Measurements from ENCODE around the gene ZBTB7C. TPM values are rescaled to one million over a fixed set of nuclear protein-coding genes. Genes with fewer than 3 reads are reported as not detected.

The ZBTB7C gene
- total RNA-seq, 1 experiment from 2014 or later = 0.33 TPM

GRCh38 chr18:48238206-48238605 lies 171.0 kb downstream of the ZBTB7C start:
- H3K4ac ChIP-seq (ENCODE audit: low read depth, low read length) = no peak overlapping the region
- no peaks in the 10 kb centered on the region for H3K4me1 ChIP-seq (ENCODE audit: insufficient read depth, low read length)
- Mint-ChIP-seq H3K27me3 (ENCODE audit: low read depth) (peaks cover 6% of the 10 kb centered on the region), H3K27ac (no peak overlapping the region), H3K36me3 (ENCODE audit: insufficient read depth in 1 of 3, low read depth in 3 of 3) (peaks cover 0 to 4% (median 1%) of the 10 kb centered on the region in 3 experiments; a peak in 4 of 7 replicates), H3K4me1 (peaks cover 4% of the 10 kb centered on the region in 2 experiments; a peak in 2 of 4 replicates), H3K9me3 (peaks cover 6 to 10% of the 10 kb centered on the region in 2 experiments), H3K4me3 (no peak overlapping the region)
- H3K27me3 ChIP-seq (ENCODE audit: insufficient read depth, low read length) = no peaks in the 10 kb centered on the region
- no peak overlapping the region for H2BK120ac ChIP-seq (ENCODE audit: low read depth, low read length, poor library complexity, severe bottlenecking)
- H3K23ac ChIP-seq (ENCODE audit: insufficient read length, low read depth, low read length) = no peak overlapping the region
- no peak overlapping the region for H2BK5ac ChIP-seq (ENCODE audit: insufficient read length, low read length)
- no peak overlapping the region for H2BK20ac ChIP-seq (ENCODE audit: low read depth, low read length, poor library complexity, severe bottlenecking)
- H3K9ac ChIP-seq (ENCODE audit: extremely low read depth, insufficient read length, low read length) = no peak overlapping the region
- H2BK12ac ChIP-seq (ENCODE audit: insufficient read length, low read depth, low read length) = no peak overlapping the region
- H3K9me3 ChIP-seq (ENCODE audit: control insufficient read depth, low read depth, low read length) = no peaks in the 10 kb centered on the region
- no peak overlapping the region for H3K18ac ChIP-seq (ENCODE audit: insufficient read length, low read depth, low read length)
- no peak for TF ChIP-seq CTCF (conservative IDR thresholded peaks at IDR 0.05)
- no peak overlapping the region for H4K5ac ChIP-seq (ENCODE audit: insufficient read length, low read depth, low read length)
- H3K14ac ChIP-seq (ENCODE audit: insufficient read depth, low read length) = no peak overlapping the region
- no peak overlapping the region for H3K4me2 ChIP-seq (ENCODE audit: insufficient read depth, insufficient read length, low read length)
- H4K8ac ChIP-seq (replicated peaks; ENCODE audit: insufficient read length, low read depth, low read length) = no peak overlapping the region
- H2AK5ac ChIP-seq (ENCODE audit: insufficient read length, low read length) = no peak overlapping the region
- no peak overlapping the region for H3T11ph ChIP-seq (ENCODE audit: low read length)
- no peak overlapping the region for H2AFZ ChIP-seq (ENCODE audit: low read length)
- DNase-seq = no peak
- no peak overlapping the region for H3K27ac ChIP-seq (ENCODE audit: insufficient read length, low read depth, low read length)
- H3K79me2 ChIP-seq (ENCODE audit: insufficient read depth, low read length) = no peaks in the 10 kb centered on the region
- H2BK15ac ChIP-seq (ENCODE audit: low read depth, low read length) = no peak overlapping the region
- H3K56ac ChIP-seq (ENCODE audit: insufficient read length, low read depth, low read length) = no peak overlapping the region
- H4K20me1 ChIP-seq (ENCODE audit: control insufficient read depth, insufficient read depth, insufficient read length) = no peaks in the 10 kb centered on the region
- H3K23me2 ChIP-seq (ENCODE audit: insufficient read length, low read depth, low read length, poor library complexity, severe bottlenecking) = no peaks in the 10 kb centered on the region
- no peak overlapping the region for H4K91ac ChIP-seq (ENCODE audit: insufficient read length, low read depth, low read length)
- WGBS (ENCODE audit: extremely low coverage, insufficient read length, low lambda C conversion rate) = no CpG with 5 or more reads among the region's 3 CpGs
- no peaks in the 10 kb centered on the region for H3K79me1 ChIP-seq (ENCODE audit: insufficient read depth, low read depth, low read length, poor library complexity, severe bottlenecking)

Data from H9 (cell line).